ENCODE data around the gene ZC2HC1B. TPM values are rescaled to one million over a fixed set of nuclear protein-coding genes. Genes with fewer than 3 reads are reported as not detected.

Gene ZC2HC1B
- total and polyA plus RNA-seq, 2 of the 8 experiments (the other 6 are each of a cell fraction or from before 2014, with no cell fraction given) = not detected

DNA sequence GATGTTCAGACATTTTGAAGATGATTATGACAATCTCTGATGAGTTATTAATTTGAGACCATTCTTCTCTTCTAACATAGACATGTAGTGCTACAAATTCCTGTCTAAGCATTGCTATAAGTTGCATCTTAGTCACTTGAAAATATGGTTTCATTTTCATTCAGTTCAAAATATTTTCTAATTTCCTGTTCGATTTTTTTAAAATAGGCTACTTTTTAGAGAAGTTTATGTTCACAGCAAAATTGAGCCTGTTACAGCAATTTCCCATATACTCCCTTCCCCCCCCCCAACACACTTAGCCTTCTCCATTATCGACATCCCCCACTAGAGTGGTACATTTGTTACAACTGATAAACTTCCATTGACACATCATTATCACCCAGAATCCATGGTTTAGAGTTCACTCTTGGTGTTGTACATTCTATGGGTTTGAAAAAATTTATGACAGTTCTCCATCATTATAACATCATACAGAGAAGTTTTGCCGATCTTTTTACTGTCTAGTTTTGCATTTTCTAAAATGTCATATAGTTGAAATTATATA, 112.6 kb downstream of the ZC2HC1B start:
- POLR2A ChIA-PET (ENCODE audit: partially characterized antibody) = no interaction called here
- no peak overlapping the region for H3K4ac ChIP-seq (replicated peaks; ENCODE audit: insufficient read length, low read depth, low read length)
- TF ChIP-seq JUN (IDR thresholded peaks at IDR 0.05; ENCODE audit: low read depth, low read length) (no peak), BACH1 (IDR thresholded peaks at IDR 0.05; ENCODE audit: low read length) (no peak), SRF (IDR thresholded peaks at IDR 0.05; ENCODE audit: low read depth, low read length) (no peak), POLR2A (IDR thresholded peaks at IDR 0.05; ENCODE audit: control extremely low read depth in 1 of 2, low read depth in 2 of 2, low read length in 2 of 2) (no peak), CBX5 (IDR thresholded peaks at IDR 0.05; ENCODE audit: low read depth, low read length) (no peak), PHF8 (conservative IDR thresholded peaks at IDR 0.05; ENCODE audit: low read depth, low read length) (no peak), CTCF (IDR thresholded peaks at IDR 0.05; ENCODE audit: control extremely low read depth in 1 of 3, insufficient read depth in 1 of 3, low read depth in 1 of 3, low read length in 3 of 3) (no peak), HDAC6 (IDR thresholded peaks at IDR 0.05; ENCODE audit: low read depth, low read length) (no peak), NRF1 (IDR thresholded peaks at IDR 0.05; ENCODE audit: low read depth, low read length) (no peak), JUND (IDR thresholded peaks at IDR 0.05; ENCODE audit: low read length) (no peak)
- TF ChIP-seq, protein P1, sequence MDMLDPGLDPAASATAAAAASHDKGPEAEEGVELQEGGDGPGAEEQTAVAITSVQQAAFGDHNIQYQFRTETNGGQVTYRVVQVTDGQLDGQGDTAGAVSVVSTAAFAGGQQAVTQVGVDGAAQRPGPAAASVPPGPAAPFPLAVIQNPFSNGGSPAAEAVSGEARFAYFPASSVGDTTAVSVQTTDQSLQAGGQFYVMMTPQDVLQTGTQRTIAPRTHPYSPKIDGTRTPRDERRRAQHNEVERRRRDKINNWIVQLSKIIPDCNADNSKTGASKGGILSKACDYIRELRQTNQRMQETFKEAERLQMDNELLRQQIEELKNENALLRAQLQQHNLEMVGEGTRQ (IDR thresholded peaks at IDR 0.05; ENCODE audit: low read length) = no peak

More for the DNA sequence above, 112.6 kb downstream of the ZC2HC1B start:
- Histone ChIP-seq H4K5ac (ENCODE audit: insufficient read length, low read depth, low read length) (no peak overlapping the region), H2AFZ (ENCODE audit: low read length) (no peak overlapping the region), H2AK5ac (ENCODE audit: low read depth, low read length) (no peak overlapping the region), H2BK12ac (ENCODE audit: low read depth, low read length) (no peak overlapping the region), H3K79me1 (ENCODE audit: low read depth, low read length) (no peaks in the 10 kb centered on the region), H3K4me1 (replicated peaks in 1 of 4; ENCODE audit: control insufficient read depth in 3 of 4, insufficient read depth in 4 of 4, low read length in 3 of 4) (peaks cover 3 to 15% (median 9%) of the 10 kb centered on the region in 4 experiments; a peak in 5 of 7 replicates), H4K91ac (replicated peaks; ENCODE audit: insufficient read length, low read length) (no peak overlapping the region), H4K8ac (ENCODE audit: extremely low read depth, insufficient read depth, low read length) (no peak overlapping the region), H3K79me2 (ENCODE audit: control insufficient read depth in 1 of 2, insufficient read depth in 2 of 2, low read length in 2 of 2) (no peaks in the 10 kb centered on the region), H3K9me3 (ENCODE audit: insufficient read depth in 2 of 2, low read depth in 1 of 2, low read length in 1 of 2) (no peaks in the 10 kb centered on the region), H3K23me2 (ENCODE audit: low read depth, low read length) (0 out of 2 replicates have a peak, but pooled peaks cover 3% of the 10 kb centered on the region), H3K4me2 (ENCODE audit: insufficient read depth in 1 of 2, low read depth in 2 of 2, low read length in 2 of 2) (no peak overlapping the region), H3K56ac (replicated peaks; ENCODE audit: insufficient read length, low read depth, low read length) (no peak overlapping the region), H2BK15ac (ENCODE audit: low read length) (no peak overlapping the region), H2BK120ac (replicated peaks; ENCODE audit: low read depth, low read length) (no peak overlapping the region), H3K18ac (ENCODE audit: extremely low read depth, low read length) (no peak overlapping the region), H2BK20ac (ENCODE audit: low read length) (no peak overlapping the region), H3K14ac (ENCODE audit: insufficient read length) (no peak overlapping the region), H3K23ac (ENCODE audit: insufficient read length) (no peak overlapping the region), H2BK5ac (ENCODE audit: low read depth, low read length) (no peak overlapping the region), H3K9ac (replicated peaks in 1 of 4; ENCODE audit: extremely low read depth in 1 of 4, low read depth in 3 of 4, low read length in 3 of 4) (no peak overlapping the region), H4K20me1 (replicated peaks in 1 of 2; ENCODE audit: control insufficient read depth in 1 of 2, insufficient read depth in 2 of 2, low read length in 2 of 2) (no peaks in the 10 kb centered on the region), H3K27me3 (replicated peaks in 1 of 4; ENCODE audit: control insufficient read depth in 3 of 4, extremely low read depth in 1 of 4, insufficient read depth in 3 of 4, low read length in 3 of 4) (peaks cover 19 to 32% (median 29%) of the 10 kb centered on the region in 4 experiments), H3K27ac (ENCODE audit: low read depth, low read length) (no peak overlapping the region), H3K4me3 (ENCODE audit: extremely low read depth in 1 of 4, insufficient read depth in 2 of 4, low read depth in 3 of 4, low read length in 4 of 4) (no peak overlapping the region), H3K36me3 (ENCODE audit: control insufficient read depth in 2 of 4, insufficient read depth in 4 of 4, low read length in 3 of 4) (no peaks in the 10 kb centered on the region)
- FAIRE-seq (no peak), DNase-seq (ENCODE audit: low read depth in 1 of 2, low spot score in 2 of 2) (no peak)
- CTCF ChIA-PET (ENCODE audit: partially characterized antibody) = interaction anchor here (0.7 to 6.9 kb wide), 6 partner anchors 12 to 463 kb away, joined by 3 to 116 read pairs (median 4); no protein-coding TSS in a partner anchor
- WGBS, 2 experiments (ENCODE audit: extremely low coverage in 1 of 2, insufficient coverage in 1 of 2, insufficient read length in 1 of 2, insufficient replicate concordance in 2 of 2, low coverage in 1 of 2, low lambda C conversion rate in 2 of 2, missing lambda C conversion rate in 1 of 2) = 79% methylated on average over 3 of the region's 3 CpGs; no CpG with 5 or more reads in 1 of the 2 experiments
